ENCODE results near the gene NATD1.
A peak's percentile ranks its signal among the peaks of the same experiment; 100 is the strongest.

NATD1 gene

DNA sequence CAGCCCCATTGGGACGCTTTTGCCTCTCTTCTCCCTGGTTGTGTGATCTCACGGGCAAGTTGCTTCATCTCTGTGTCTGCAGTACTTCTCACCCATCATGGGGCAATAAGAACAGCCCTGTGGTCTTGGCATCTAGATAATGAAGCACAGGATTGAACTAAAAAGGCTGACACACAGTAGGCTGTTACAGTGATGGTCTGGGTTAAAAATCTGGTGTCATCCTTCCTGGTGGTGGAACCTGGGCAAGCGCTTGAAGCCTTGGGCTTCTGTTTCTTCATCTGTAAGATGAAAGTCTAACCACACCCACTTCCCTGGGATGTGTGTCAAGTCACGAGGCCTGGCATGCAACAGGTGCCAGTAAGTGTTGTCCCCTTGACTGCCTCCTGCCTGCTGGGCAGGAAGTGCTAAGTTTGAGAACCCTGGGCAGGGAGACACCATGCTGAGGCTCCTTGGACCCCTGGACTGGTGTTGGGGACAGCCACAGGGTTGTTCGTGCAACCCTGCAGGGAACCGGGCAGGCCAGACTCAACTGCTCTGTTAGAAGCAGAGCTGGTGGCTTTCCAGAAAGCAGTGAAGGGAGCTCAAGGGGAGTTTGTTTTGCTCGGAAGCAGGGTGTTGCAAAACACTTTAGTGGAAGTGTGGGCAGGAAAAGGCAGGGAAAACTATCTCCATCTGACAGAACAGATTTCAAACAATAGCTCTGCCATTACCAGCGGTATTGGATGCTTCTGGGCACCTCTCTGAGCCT is 25.4 kb upstream of the NATD1 start:
- no peak for DNase-seq
- in situ Hi-C loops (cut with HindIII; ENCODE audit: low pct_ligation_motif_present, low pct_unique_long_range_greater_than_20kb, low sequenced_read_pairs): no loop called here

DNA sequence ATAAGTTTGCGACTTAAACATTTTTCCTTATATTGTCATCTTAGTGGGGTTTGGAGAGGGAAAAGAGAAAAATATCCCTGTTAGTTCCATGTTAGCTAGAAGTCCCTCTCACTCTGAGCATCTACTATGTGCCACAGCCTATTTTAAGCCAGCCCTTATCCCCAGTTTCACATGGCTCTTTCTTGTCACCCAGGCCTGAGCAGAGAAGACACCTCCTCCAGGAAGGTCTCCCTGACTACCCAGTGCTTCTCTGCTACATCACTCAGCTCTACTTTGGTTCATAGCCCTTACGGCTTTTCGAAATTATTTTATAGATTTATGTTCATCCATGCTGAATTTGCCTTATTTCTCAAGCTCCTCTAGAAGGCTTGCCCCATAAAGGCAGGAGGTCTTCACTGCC is 24.1 kb upstream of the NATD1 start:
- DNase-seq: no peak
- in situ Hi-C loops (cut with HindIII; ENCODE audit: low pct_ligation_motif_present, low pct_unique_long_range_greater_than_20kb, low sequenced_read_pairs): no loop called here

DNA sequence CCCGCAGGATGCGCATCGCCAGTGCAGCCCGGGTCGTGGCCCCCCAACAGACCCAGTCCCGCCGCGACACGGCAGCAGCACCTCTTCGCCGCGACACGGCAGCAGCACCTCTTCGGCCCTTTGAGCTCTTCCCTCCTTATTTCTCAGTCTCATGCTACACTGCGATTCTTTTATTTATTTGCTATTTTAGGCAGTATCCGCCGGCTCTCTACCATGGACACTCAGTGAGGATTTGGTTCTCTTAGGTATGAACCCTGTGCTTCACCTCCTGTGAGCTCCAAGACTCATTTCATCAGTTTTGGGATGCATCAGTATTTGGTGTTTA is 23.0 kb upstream of the NATD1 start:
- in situ Hi-C loops (cut with HindIII; ENCODE audit: low pct_ligation_motif_present, low pct_unique_long_range_greater_than_20kb, low sequenced_read_pairs): no loop called here
- no peak for DNase-seq

DNA sequence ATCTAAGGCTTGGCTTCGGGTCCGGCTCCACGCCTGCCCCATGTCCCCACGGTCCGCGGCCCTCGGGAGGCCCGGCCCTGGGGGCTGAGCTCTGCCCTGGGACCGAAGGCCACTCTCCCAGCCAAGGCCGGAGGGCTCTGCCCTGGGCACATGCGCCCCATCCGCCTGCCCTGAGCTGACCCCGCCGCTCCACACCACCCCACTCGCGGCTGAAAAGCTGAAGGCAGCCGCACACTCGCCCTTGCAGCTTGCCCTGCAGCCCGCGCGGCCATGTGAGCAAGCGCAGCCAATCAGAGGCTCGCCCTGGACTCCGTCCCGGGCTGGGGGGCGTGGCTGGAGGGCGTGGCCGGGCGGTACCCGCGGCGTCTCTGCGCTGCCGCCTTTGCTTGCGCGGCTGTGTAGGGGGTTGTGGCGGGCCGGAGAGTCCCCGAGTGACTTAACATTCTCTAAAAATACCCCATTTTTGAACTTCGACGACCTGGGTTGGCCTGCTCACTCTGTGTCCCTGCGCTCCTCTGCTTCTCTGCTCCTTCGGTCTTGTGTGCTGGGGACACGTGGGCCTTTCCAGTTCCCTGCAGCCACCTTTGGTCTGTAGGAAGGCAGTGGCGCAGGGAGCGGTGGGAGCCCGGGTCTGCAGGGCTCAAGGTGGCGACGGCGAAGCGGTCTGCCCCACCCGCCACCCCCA is 22.5 kb upstream of the NATD1 start:
- peak; percentile 87 for DNase-seq
- in situ Hi-C loops (cut with HindIII; ENCODE audit: low pct_ligation_motif_present, low pct_unique_long_range_greater_than_20kb, low sequenced_read_pairs): no loop called here

DNA sequence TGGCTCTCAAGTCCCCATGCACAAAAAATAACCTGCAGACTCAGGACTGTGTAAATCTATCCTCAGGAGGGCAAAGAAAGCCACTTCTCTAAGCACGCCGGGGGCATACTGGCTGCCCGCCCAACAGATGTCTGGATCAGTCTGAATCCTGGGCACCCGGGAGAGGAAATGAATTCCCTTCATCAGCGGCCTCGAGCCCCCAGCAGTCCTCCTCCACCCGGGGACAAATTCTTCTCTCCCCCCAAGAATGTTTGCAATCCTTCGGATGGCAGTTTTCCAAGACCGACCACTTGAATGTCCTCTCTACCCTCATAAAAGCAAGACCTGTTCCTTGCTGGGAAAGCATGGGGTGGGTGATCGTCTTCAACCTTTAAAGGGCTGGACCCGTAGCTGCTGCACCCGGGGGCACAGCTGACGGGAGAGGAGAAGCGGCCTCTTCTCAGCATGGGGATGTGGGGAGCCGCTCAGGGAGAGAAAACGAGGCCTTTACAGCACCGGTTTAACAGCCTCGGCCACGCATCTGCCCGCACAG is 21.9 kb upstream of the NATD1 start:
- DNase-seq: no peak
- in situ Hi-C loops (cut with HindIII; ENCODE audit: low pct_ligation_motif_present, low pct_unique_long_range_greater_than_20kb, low sequenced_read_pairs): no loop called here

DNA sequence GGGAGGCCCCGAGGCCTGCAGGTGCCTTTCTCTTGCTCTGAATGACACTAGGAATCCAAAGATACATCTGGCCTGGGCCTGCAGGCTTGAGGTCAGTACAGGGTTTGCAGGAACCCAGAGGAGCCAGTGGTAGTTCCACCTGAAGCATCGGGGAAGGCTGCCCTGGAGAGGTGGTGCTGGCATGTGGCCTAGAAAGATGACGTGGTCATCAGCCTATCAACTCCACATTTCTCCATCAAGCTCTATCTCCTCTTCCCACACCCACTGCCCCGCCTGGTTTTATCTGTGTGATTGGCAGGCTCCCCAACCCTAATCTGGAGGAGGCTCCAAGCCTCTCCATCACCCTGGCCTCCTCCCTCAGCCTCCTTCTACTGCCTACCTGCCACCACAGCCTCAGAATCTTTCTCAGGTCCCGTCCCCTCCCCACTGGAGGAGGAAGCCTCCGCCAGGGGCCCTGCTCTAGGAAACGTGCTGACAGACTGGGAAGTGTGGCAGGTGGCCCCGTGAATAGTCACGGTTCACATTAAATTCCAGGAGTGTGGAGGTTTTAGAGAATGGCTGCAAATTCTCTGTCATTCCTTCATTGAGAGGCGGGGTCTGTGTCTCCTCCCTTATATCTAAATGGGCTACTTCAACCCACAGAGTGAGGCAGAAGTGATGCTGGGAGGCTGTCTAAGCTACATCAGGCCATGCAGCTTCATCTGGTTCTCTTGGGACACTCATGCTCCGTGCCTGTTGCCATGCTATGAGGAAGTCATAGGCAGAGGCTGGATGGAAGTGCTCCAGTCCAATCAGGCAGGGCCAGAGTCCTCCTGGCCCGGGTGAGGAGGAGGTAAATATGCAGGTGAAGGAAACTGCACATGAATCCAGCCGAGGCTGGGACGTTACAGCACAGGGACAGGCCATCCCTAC is 19.9 kb upstream of the NATD1 start:
- in situ Hi-C loops (cut with HindIII; ENCODE audit: low pct_ligation_motif_present, low pct_unique_long_range_greater_than_20kb, low sequenced_read_pairs): no loop called here

DNA sequence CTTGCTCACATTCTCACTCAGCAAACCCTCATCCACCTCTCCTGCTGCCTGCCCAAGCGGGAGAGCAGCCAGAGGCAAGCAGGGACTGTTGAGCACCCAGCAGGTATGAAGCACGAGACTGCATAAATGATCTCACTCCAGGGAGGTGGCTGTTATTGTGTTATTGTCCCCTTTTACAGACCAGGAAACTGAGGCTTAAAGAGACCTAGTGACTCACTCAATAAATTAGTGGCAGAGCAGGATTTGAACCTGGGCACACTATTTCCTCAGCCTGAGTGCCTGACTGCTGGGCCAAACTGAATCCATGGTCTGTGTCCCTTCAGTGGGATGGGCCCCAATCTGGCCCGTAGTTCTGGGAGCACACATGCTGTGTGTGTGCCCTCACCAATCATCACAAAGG is 19.0 kb upstream of the NATD1 start:
- in situ Hi-C loops (cut with HindIII; ENCODE audit: low pct_ligation_motif_present, low pct_unique_long_range_greater_than_20kb, low sequenced_read_pairs): no loop called here
- no peak for DNase-seq

More for the DNA sequence above, 19.9 kb upstream of the NATD1 start:
- no peak for DNase-seq

DNA sequence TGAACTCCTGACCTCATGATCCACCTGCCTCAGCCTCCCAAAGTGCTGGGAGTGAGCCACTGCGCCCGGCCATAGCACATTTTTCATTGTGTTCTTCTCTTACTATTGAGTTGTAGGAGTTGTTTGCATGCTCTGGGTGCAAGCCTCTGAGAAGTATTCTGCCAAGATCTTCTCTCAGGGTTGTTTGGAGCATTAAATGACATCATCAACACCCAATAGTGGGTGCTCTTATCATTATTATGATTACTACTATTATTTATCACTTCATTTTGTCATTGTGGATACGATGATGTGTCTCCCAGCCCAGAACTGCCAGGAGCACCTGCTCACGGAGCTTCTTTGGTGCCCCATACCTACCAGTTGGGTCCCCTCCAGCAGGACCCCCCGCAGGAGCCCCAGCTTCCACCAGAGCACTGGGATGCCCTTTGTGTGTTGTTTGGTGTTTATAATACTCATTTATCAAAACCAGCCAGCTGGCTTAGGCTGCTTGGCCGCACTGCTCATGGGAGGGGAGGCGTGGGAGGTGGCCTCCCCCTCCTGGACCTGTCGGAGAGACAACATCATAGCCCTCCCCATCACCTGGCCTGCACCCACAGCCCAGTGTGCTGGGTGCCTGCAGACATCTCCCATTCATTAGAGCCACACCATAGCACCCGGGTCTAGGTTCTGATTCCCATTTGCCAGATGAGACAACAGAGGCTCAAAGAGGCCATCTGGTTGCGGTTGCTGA is 18.4 kb upstream of the NATD1 start:
- in situ Hi-C loops (cut with HindIII; ENCODE audit: low pct_ligation_motif_present, low pct_unique_long_range_greater_than_20kb, low sequenced_read_pairs): no loop called here
- no peak for DNase-seq

DNA sequence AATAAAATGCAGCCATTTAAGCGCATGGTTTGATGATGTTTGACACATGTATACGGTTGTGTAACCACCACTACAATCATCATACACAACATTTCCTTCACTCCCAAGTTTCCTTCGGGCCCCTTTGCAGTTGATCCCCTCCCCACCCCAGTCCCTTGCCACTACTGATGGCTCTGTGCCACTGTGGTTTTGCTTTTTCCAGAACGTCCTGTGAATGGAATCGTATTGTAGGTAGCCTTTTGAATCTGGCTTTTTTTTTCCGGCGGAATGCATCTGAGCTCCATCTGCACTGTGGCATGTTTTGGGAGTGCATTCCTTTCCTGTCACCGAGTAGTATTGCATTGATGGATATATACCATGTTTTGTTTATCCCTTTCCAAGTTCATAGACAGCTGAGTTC is 16.2 kb upstream of the NATD1 start:
- in situ Hi-C loops (cut with HindIII; ENCODE audit: low pct_ligation_motif_present, low pct_unique_long_range_greater_than_20kb, low sequenced_read_pairs): no loop called here
- DNase-seq: no peak

DNA sequence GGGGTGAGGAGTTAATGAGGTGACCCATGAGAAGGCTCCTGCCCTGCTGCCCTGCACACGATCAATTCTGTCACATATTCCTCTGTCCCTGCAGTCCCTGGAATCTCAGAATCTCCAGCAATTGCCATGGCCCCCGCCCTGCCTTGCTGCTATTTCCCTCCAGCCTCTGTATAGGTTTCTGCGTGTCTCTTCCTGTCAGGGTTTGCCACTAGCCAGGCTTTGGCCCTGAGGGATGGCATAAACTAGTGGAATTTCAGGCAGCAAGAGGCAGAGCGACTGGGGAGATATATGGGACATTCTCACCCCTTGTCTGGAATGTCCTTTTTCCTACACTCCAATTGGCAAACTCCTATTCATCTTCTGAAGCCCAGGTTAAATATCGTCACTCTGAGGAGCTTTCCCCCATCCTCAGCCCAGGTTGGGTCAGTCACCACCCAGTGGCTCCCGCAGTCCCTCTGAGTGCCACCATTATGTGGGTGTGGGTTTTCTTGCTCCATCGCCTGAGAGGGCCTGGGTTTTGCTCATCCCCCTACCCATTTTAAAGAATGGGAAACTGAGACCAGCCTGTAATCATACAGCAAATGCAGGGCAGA is 15.5 kb upstream of the NATD1 start:
- in situ Hi-C loops (cut with HindIII; ENCODE audit: low pct_ligation_motif_present, low pct_unique_long_range_greater_than_20kb, low sequenced_read_pairs): no loop called here
- no peak for DNase-seq

DNA sequence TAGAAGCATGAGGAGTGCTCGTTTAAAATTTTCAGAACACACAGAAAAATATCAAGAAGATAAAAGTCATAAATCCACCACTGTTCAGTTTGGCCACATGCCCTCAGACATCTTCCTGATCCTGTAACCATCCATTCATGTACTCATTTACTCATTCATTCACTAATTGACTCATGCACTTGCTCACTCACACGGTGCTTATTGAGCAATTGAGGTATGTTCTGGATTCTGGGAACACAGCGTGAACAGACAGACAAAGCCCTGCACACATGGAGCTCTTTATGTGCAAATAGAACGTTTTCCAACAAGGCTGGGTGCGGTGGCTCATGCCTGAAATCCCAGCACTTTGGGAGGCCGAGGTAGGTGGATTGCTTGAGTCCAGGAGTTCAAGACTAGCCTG is 10.2 kb upstream of the NATD1 start:
- peak; percentile 35 for DNase-seq
- in situ Hi-C loops (cut with HindIII; ENCODE audit: low pct_ligation_motif_present, low pct_unique_long_range_greater_than_20kb, low sequenced_read_pairs): no loop called here

DNA sequence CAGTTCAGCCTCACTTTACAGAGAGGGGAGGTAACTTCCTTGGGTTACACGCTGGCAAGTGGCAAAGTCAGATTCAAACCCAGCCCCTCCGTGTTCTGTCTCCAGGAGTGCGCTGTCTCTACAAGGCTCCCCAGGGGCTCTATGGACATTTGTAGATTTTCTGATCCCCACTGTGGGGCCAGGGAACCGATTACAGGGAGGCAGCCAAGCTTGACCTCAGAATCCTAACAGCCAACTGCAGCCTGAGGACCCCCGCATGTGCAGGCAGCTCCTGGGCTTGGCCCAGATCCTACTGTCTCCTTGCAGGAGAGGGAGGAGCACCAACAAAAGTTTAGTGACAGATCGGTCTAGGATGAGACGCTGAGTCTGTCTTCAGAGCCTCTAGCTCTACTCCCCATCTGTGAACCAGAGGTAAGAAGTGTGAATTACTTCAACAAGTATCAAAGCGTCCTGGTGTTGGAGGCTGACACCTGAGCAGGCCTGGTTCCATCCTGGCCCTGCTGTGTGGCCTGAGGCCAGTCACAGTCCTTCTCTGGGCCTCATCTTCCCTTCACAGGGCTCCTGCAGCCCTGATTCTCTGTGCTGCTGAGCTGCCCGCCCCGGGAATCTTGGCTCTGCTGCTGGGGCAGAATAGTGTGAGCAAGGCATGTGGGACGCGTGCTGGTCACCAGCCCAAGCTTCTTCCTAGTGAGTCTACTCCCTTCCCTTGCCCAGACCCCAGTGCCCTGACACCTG is 9.2 kb upstream of the NATD1 start:
- in situ Hi-C loops (cut with HindIII; ENCODE audit: low pct_ligation_motif_present, low pct_unique_long_range_greater_than_20kb, low sequenced_read_pairs): no loop called here
- DNase-seq: no peak

DNA sequence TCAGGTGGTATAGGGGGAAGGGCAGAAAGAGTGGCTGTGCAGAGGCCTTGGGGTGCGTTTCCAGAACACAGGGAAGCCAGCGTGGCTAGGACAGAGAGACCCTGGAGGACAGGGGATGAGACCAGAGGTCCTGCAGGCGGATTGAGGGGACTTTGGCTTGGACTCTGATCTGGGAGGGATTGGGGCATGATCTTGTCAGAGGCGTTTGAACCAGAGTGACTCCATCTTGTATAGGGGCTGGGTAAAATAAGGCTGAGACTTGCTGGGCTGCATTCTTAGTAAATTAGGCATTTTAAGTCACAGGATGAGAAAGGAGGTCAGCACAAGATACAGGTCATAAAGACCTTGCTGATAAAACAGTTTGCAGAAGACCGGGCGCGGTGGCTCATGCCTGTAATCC is 5.4 kb upstream of the NATD1 start:
- in situ Hi-C loops (cut with HindIII; ENCODE audit: low pct_ligation_motif_present, low pct_unique_long_range_greater_than_20kb, low sequenced_read_pairs): no loop called here

DNA sequence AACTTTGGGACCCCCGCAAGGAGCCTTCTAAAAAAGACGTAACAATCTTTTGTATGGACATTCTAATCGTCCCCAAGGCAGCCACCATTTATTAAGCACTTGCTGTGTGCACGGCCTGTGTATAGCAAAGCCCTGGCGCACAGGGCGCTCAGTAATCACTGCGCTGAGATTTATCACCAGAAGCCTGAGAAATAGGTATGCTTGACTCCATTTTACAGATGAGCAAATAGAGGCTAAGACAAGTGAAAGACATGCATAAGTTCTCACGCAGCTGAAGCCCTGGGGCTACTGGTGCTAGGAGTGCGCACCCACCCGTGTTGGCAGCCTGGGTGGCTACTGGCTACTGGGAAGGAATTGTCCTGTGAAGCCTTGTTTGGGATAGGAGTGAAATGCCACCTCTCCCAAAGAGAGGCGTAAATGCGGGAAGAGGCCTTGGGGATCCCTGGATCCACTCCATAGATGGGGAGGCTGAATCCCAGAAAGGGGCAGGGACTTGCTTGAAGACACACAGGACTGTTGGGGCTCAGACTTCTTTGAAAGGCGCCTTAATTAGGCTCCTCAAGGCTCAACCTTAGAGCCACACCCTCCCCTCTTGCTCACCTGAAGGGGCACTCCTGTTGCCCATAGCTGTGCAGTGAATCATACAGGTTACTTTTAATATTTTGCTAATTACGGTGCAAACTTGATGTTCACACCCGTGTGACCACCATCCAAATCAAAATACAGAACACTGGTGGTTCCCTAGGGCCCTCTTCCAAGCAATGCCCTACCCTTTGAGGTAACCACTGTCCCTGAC is 634 bp upstream of the NATD1 start:
- no peak for DNase-seq
- in situ Hi-C loops (cut with HindIII; ENCODE audit: low pct_ligation_motif_present, low pct_unique_long_range_greater_than_20kb, low sequenced_read_pairs): no loop called here

More for the DNA sequence above, 5.4 kb upstream of the NATD1 start:
- DNase-seq: no peak

DNA sequence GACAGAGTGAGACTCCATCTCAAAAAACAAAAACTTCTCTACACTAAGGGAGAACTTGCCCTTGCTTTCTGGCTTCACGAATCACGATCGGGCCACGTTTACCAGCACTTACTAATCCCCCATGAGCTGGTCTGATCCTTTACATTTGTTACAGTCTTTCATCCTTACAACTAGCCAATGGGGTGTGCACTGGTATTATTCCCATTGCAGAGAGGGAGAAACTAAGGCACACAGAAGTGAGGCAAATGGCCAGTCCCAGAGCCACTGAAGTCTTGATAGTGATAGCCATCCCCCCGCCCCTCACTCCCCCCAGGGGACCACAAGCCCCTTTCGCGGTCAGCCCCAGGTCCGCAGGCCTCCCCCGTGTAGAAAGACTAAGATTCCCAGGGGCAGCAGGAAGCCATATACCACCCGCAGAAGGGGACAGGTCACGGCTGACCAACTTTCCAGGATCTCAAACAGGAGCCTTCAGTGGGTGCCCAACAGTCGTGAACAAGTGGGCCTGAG is 868 bp downstream of the NATD1 start:
- in situ Hi-C loops (cut with HindIII; ENCODE audit: low pct_ligation_motif_present, low pct_unique_long_range_greater_than_20kb, low sequenced_read_pairs): no loop called here

DNA sequence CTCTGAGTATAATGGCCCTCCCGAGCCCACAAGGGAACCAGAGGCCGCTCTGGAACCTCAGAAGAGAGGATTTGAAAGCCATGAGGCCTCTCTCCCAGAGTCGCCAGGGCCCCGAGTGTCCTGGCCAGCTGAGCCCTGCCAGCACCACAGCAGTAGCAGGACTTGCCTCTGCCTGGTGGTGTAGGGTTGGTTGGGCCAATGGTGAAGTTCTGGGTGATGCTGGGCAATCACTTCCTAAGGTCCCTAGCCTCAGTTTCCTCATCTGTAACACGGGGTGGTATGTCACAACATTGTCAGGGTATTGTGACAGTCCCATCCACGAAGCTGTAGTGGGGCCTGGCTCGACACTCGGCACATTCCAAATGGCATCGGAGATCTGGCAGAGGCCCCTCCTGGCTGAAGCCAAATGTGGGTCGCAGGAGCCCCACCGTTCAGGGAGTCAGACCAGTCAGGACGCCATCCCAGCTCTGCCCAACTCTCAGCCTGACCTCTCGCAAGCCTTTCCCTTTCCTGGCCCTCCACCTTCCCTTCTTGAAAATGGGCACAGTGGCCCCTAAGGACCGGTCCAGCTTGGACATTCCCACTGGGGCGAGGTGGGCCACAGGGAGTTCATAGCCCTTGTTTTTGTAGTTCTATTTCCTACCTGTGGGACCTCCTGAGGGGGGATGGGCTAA is 1.7 kb downstream of the NATD1 start:
- in situ Hi-C loops (cut with HindIII; ENCODE audit: low pct_ligation_motif_present, low pct_unique_long_range_greater_than_20kb, low sequenced_read_pairs): no loop called here
- no peak for DNase-seq

More for the DNA sequence above, 868 bp downstream of the NATD1 start:
- DNase-seq: no peak
